ENCODE measurements around the gene RCC1. TPM values are rescaled to one million over a fixed set of nuclear protein-coding genes. Genes with fewer than 3 reads are reported as not detected.
"Not testable (repeated sequence)": the region's sequence is repeated elsewhere in the genome, so short reads cannot be mapped to it uniquely, and the experiment has no call there.

The RCC1 gene
- total and polyA plus RNA-seq, 5 donors = 4.1 to 8.3 (median 5.6) TPM

- WGBS = 63% methylated on average over 10 of the region's 10 CpGs
- intact Hi-C loops (cut with DNase I); H3K27me3 ChIP-seq (ENCODE audit: control insufficient read depth, insufficient read depth); H3K4me1 ChIP-seq (ENCODE audit: control insufficient read depth, insufficient read depth, low read length); H3K9me3 ChIP-seq (ENCODE audit: control insufficient read depth, low read length); DNase-seq; H3K27ac ChIP-seq (ENCODE audit: low read length); ATAC-seq; H3K4me3 ChIP-seq (ENCODE audit: low read length): not testable (repeated sequence)
Measured at GRCh38 chr1:28525002-28525642, 19.3 kb downstream of the RCC1 start.

- H3K9me3 ChIP-seq (ENCODE audit: control insufficient read depth, low read length) = no peaks in the 10 kb centered on the region
- no peak overlapping the region for H3K4me3 ChIP-seq (ENCODE audit: low read length)
- ATAC-seq (no peak), DNase-seq (no peak)
- H3K4me1 ChIP-seq (ENCODE audit: control insufficient read depth, insufficient read depth, low read length) = no peaks in the 10 kb centered on the region
- H3K27me3 ChIP-seq (ENCODE audit: control insufficient read depth, insufficient read depth) = no peaks in the 10 kb centered on the region
- no peak overlapping the region for H3K27ac ChIP-seq (ENCODE audit: low read length)
- intact Hi-C loops (cut with DNase I) = no loop called here
- WGBS = 92% methylated on average over 9 of the region's 9 CpGs
Measured at GRCh38 chr1:28526886-28527285, 21.0 kb downstream of the RCC1 start.

- Histone ChIP-seq H3K27me3 (ENCODE audit: control insufficient read depth, insufficient read depth) (no peaks in the 10 kb centered on the region), H3K4me1 (ENCODE audit: control insufficient read depth, insufficient read depth, low read length) (no peaks in the 10 kb centered on the region), H3K4me3 (ENCODE audit: low read length) (no peak overlapping the region), H3K27ac (ENCODE audit: low read length) (no peak overlapping the region), H3K9me3 (ENCODE audit: control insufficient read depth, low read length) (no peaks in the 10 kb centered on the region)
- peak in 1 of 3 donors; percentile 58 for DNase-seq
- 98% methylated on average over 31 of the region's 31 CpGs for WGBS
- ATAC-seq = no peak
- intact Hi-C loops (cut with DNase I) = no loop called here
Measured at GRCh38 chr1:28530456-28530855, 24.6 kb downstream of the RCC1 start.

DNA sequence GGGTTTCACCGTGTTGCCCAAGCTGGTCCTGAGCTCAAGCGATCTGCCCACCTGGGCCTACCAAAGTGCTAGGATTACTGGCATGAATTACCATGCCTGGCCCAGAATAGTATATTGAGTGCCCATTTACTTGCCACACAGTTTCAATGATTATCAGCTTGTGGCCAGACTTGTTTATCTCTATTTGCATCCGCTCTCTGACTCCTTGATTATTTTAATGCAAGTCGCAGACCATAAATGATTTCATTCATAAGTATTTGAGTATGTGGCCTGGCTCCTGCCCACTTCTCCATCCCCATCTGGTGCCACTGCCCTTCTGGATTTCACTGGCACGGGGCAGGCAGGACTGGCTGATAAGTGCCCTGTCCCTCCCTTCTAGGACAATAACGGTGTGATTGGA, 28.8 kb downstream of the RCC1 start:
- intact Hi-C loops (cut with DNase I) = no loop called here
- no peaks in the 10 kb centered on the region for H3K27me3 ChIP-seq (ENCODE audit: control insufficient read depth, insufficient read depth)

DNA sequence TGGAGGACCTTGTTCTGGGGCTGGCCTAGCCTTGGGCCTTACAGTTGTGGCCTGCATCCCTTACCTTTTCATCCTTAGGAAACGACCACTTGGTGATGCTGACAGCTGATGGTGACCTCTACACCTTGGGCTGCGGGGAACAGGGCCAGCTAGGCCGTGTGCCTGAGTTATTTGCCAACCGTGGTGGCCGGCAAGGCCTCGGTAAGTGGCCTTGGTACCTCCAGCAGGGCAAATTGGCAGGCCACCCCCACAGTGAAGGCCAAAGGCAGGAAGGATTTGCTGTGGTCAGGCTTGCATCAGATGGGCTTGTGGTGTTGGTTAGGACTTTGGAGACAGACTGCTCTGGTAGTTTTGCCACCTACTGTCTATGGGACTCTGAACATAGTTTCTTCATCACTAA, 29.3 kb downstream of the RCC1 start:
- 92% methylated on average over 6 of the region's 6 CpGs for WGBS
- no peak overlapping the region for H3K4me3 ChIP-seq (ENCODE audit: low read length)
- no peak for ATAC-seq
- intact Hi-C loops (cut with DNase I) = no loop called here
- H3K27me3 ChIP-seq (ENCODE audit: control insufficient read depth, insufficient read depth) = no peaks in the 10 kb centered on the region
- H3K9me3 ChIP-seq (ENCODE audit: control insufficient read depth, low read length) = no peaks in the 10 kb centered on the region
- no peak for DNase-seq
- no peaks in the 10 kb centered on the region for H3K4me1 ChIP-seq (ENCODE audit: control insufficient read depth, insufficient read depth, low read length)
- H3K27ac ChIP-seq (ENCODE audit: low read length) = no peak overlapping the region

More for the DNA sequence above, 28.8 kb downstream of the RCC1 start:
- WGBS = 98% methylated on average over 6 of the region's 6 CpGs
- DNase-seq (no peak), ATAC-seq (no peak)
- Histone ChIP-seq H3K9me3 (ENCODE audit: control insufficient read depth, low read length) (no peaks in the 10 kb centered on the region), H3K4me1 (ENCODE audit: control insufficient read depth, insufficient read depth, low read length) (no peaks in the 10 kb centered on the region), H3K4me3 (ENCODE audit: low read length) (no peak overlapping the region), H3K27ac (ENCODE audit: low read length) (no peak overlapping the region)

DNA sequence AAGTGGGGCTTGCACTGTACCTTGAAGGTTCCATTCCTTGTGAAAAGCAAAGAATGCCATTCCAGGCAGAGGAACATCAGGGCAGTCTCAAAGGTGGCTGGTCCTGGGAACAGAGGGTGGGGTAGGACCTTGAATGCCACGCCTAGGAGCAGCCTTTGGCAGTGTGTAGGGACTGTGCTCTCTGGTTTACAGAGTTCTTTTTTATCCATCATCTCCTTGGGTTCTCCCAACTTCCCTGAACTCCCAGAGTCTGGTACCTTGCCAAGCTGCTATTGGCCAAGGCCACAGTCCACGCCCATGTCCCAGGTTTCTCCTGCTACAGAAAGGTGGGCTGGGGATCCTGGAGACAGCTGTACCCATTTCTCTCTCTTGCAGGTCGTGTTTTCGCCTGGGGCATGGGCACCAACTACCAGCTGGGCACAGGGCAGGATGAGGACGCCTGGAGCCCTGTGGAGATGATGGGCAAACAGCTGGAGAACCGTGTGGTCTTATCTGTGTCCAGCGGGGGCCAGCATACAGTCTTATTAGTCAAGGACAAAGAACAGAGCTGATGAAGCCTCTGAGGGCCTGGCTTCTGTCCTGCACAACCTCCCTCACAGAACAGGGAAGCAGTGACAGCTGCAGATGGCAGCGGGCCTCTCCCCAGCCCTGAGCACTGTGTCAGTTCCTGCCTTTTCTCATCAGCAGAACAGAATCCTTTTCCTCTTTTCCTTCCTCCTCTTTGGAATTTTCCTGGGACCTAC, 31.8 kb downstream of the RCC1 start:
- Histone ChIP-seq H3K27me3 (ENCODE audit: control insufficient read depth, insufficient read depth) (no peaks in the 10 kb centered on the region), H3K4me3 (ENCODE audit: low read length) (no peak overlapping the region), H3K4me1 (ENCODE audit: control insufficient read depth, insufficient read depth, low read length) (no peaks in the 10 kb centered on the region), H3K9me3 (ENCODE audit: control insufficient read depth, low read length) (no peaks in the 10 kb centered on the region), H3K27ac (ENCODE audit: low read length) (no peak overlapping the region)
- WGBS = 73% methylated on average over 8 of the region's 8 CpGs
- ATAC-seq (no peak), DNase-seq (no peak)
- intact Hi-C loops (cut with DNase I) = no loop called here

- intact Hi-C loops (cut with DNase I) = no loop called here
- WGBS = 93% methylated on average over 6 of the region's 6 CpGs
- DNase-seq (no peak), ATAC-seq (no peak)
- H3K27ac ChIP-seq (ENCODE audit: low read length) = no peak overlapping the region
- H3K27me3 ChIP-seq (ENCODE audit: control insufficient read depth, insufficient read depth) = no peaks in the 10 kb centered on the region
- no peak overlapping the region for H3K4me3 ChIP-seq (ENCODE audit: low read length)
- no peaks in the 10 kb centered on the region for H3K9me3 ChIP-seq (ENCODE audit: control insufficient read depth, low read length)
- H3K4me1 ChIP-seq (ENCODE audit: control insufficient read depth, insufficient read depth, low read length) = no peaks in the 10 kb centered on the region
Measured at GRCh38 chr1:28538286-28538685, 32.4 kb downstream of the RCC1 start.

GRCh38 chr1:28540651-28541050, 34.8 kb downstream of the RCC1 start:
- ATAC-seq = no peak

DNA sequence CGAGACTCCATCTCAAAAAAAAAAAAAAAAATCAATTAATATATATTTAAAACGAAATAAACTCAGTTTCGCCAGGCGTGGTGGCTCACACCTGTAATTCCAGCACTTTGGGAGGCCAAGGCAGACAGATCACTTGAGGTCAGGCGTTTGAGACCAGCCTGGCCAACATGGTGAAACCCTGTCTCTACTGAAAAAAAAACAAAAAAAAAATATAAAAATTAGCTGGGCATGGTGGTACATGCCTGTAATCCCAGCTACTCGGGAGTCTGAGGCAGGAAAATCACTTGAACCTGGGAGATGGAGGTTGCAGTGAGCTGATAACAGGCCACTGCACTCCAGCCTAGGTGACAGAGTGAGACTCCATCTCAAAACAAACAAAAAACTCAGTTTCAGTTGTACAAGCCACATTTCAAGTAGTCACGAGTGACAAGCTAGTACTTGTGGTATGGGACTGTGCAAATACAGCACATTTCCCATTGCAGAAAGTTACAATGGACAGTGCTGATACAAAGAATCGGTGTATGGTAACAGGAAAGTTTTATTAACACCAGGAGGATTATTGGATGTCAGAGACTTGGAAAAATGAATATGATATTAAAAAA, 35.7 kb downstream of the RCC1 start:
- 91% methylated on average over 8 of the region's 8 CpGs for WGBS
- H3K27ac ChIP-seq (ENCODE audit: low read length); intact Hi-C loops (cut with DNase I); H3K4me1 ChIP-seq (ENCODE audit: control insufficient read depth, insufficient read depth, low read length); DNase-seq; H3K9me3 ChIP-seq (ENCODE audit: control insufficient read depth, low read length); ATAC-seq; H3K27me3 ChIP-seq (ENCODE audit: control insufficient read depth, insufficient read depth); H3K4me3 ChIP-seq (ENCODE audit: low read length): not testable (repeated sequence)

More at GRCh38 chr1:28540651-28541050, 34.8 kb downstream of the RCC1 start:
- Histone ChIP-seq H3K4me1 (ENCODE audit: control insufficient read depth, insufficient read depth, low read length) (no peaks in the 10 kb centered on the region), H3K9me3 (ENCODE audit: control insufficient read depth, low read length) (no peaks in the 10 kb centered on the region), H3K27ac (ENCODE audit: low read length) (no peak overlapping the region), H3K4me3 (ENCODE audit: low read length) (no peak overlapping the region), H3K27me3 (ENCODE audit: control insufficient read depth, insufficient read depth) (no peaks in the 10 kb centered on the region)
- 88% methylated on average over 7 of the region's 7 CpGs for WGBS
- no peak for DNase-seq
- intact Hi-C loops (cut with DNase I) = no loop called here

DNA sequence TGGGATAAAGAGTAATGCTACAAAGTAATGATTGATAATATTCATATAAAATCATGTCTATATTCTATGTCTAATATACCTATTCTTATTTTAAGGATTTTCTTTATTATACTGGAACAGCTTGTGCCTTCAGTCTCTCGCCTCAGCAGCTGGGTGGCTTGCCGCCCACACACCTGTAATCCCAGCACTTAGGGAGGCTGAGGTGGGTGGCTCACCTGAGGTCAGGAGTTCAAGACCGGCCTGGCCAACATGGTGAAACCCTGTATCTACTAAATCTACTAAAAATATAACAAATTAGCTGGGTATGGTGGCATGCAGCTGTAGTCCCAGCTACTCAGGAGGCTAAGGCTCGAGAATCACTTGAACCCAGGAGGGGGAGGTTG, 39.4 kb downstream of the RCC1 start:
- no peaks in the 10 kb centered on the region for H3K27me3 ChIP-seq (ENCODE audit: control insufficient read depth, insufficient read depth)
- intact Hi-C loops (cut with DNase I) = no loop called here
- ATAC-seq (no peak), DNase-seq (no peak)
- H3K27ac ChIP-seq (ENCODE audit: low read length) = no peak overlapping the region
- 93% methylated on average over 4 of the region's 4 CpGs for WGBS
- H3K4me1 ChIP-seq (ENCODE audit: control insufficient read depth, insufficient read depth, low read length) = no peaks in the 10 kb centered on the region
- no peaks in the 10 kb centered on the region for H3K9me3 ChIP-seq (ENCODE audit: control insufficient read depth, low read length)
- no peak overlapping the region for H3K4me3 ChIP-seq (ENCODE audit: low read length)

DNA sequence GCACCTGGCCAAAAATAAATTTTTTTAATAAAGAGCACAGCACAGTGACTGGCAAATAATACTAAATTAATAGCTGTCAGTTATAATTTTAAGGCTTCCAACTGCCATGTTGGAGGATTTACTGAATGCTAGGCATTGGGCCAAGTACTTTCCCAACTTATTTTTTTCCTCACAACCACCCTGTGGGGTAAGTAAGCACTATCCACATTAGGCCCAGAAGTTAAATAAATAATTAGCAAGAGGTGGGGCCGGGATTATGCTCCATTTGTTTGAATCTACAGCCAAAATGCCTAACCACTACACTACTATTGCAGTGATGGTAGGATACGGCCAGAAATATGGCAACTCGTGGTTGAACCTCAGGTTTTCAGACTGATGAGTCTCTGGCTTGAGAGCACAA, 42.5 kb downstream of the RCC1 start:
- H3K9me3 ChIP-seq (ENCODE audit: control insufficient read depth, low read length) = no peaks in the 10 kb centered on the region
- ATAC-seq = no peak
- no peak overlapping the region for H3K4me3 ChIP-seq (ENCODE audit: low read length)
- no peaks in the 10 kb centered on the region for H3K27me3 ChIP-seq (ENCODE audit: control insufficient read depth, insufficient read depth)
- 87% methylated on average over 3 of the region's 3 CpGs for WGBS
- H3K4me1 ChIP-seq (ENCODE audit: control insufficient read depth, insufficient read depth, low read length) = no peaks in the 10 kb centered on the region
- intact Hi-C loops (cut with DNase I) = no loop called here
- no peak for DNase-seq
- no peak overlapping the region for H3K27ac ChIP-seq (ENCODE audit: low read length)
